A549 (cell line): ENCODE data around the gene CCDC85B. TPM values are rescaled to one million over a fixed set of nuclear protein-coding genes. Genes with fewer than 3 reads are reported as not detected.

Source experiments
- ATAC-seq, 2 experiments: fragments of 200-7000 bp in 1 of 2; fragments of >200 bp in 1 of 2; cut with Nextera tagmentation in 1 of 2; cut with Tn5 transposase in 1 of 2; 3 replicates each; pipeline versions ENCODE4 v1.8.0 to v1.9.1; 2018 to 2020; ENCODE audit warnings: mild to moderate bottlenecking in 1 of 2, moderate library complexity in 1 of 2
- CTCF ChIA-PET: fragments of 300-600 bp; sonication (Branson Sonifier 250); formaldehyde crosslinking; extraction: SDS; loops from one replicate; lab custom pipeline; 2021; ENCODE audit warnings: antibody characterized with exemption, inconsistent platforms; lab: Yijun Ruan, JAX
- POLR2A ChIA-PET: fragments of 350-600 bp; formaldehyde crosslinking; extraction: SDS; loops from one replicate; lab custom pipeline; 2021; ENCODE audit warnings: antibody characterized with exemption, inconsistent platforms; lab: Yijun Ruan, JAX
- DNase-seq, 2 experiments: peaks; one replicate each; pipeline versions ENCODE4 v3.0.0 to v3.0.0-alpha.2; 2011 to 2016; ENCODE audit warnings: low read depth in 1 of 2, low spot score in 1 of 2
- FAIRE-seq: peaks from 2 replicates; lab custom pipeline; 2011; peaks lifted over from hg19 to GRCh38; lab: Jason Lieb, UNC
- H3K27ac ChIP-seq, 2 experiments: fragments of >200 bp; sonication (Bioruptor Twin); formaldehyde crosslinking; 3 replicates each; pipeline ENCODE4 v1.5.1; 2016 to 2017
- H3K4me1 ChIP-seq: fragments of >200 bp; sonication (Bioruptor Twin); formaldehyde crosslinking; 3 replicates; pipeline ENCODE4 v1.6.1; 2016
- H3K4me2 ChIP-seq: fragments of >200 bp; sonication (Bioruptor Twin); formaldehyde crosslinking; 3 replicates; pipeline ENCODE4 v1.6.1; 2016
- H3K4me3 ChIP-seq: fragments of >200 bp; sonication (Bioruptor Twin); formaldehyde crosslinking; 3 replicates; pipeline ENCODE4 v1.5.1; 2016
- H3K9me3 ChIP-seq: fragments of >200 bp; sonication (Bioruptor Twin); formaldehyde crosslinking; 3 replicates; pipeline ENCODE4 v1.6.1; 2016
- BCL3 ChIP-seq: fragments of >200 bp; sonication (Bioruptor Twin); formaldehyde crosslinking; IDR thresholded peaks from 3 replicates; pipeline ENCODE4 v1.6.1; 2016
- BHLHE40 ChIP-seq: IDR thresholded peaks from 2 replicates; pipeline ENCODE4 v1.6.1; 2012; ENCODE audit warnings: low read depth, low read length, inconsistent platforms
- E2F6 ChIP-seq: IDR thresholded peaks from 2 replicates; pipeline ENCODE4 v1.6.1; 2012; ENCODE audit warnings: low read depth, borderline replicate concordance
- ESRRA ChIP-seq: fragments of 150-350 bp; IDR thresholded peaks from 2 replicates; pipeline ENCODE4 v1.6.1; 2014; ENCODE audit warnings: mild to moderate bottlenecking, low read length, borderline replicate concordance
- GATA3 ChIP-seq: IDR thresholded peaks from 2 replicates; pipeline ENCODE4 v1.6.1; 2012; ENCODE audit warnings: borderline replicate concordance
- HMGXB4 ChIP-seq: fragments of 250-450 bp; sonication (Bioruptor Pico); IDR thresholded peaks from 2 replicates; pipeline ENCODE4 v1.5.0; 2021; ENCODE audit warnings: mild to moderate bottlenecking, moderate library complexity, borderline replicate concordance
- JUN ChIP-seq, 2 experiments: fragments of >200 bp; sonication (Bioruptor Twin); formaldehyde crosslinking; IDR thresholded peaks; 2 replicates in 1 of 2; 3 replicates in 1 of 2; pipeline ENCODE4 v1.6.1; 2016 to 2017
- MAFK ChIP-seq: fragments of 450-650 bp; IDR thresholded peaks from 2 replicates; pipeline ENCODE4 v1.6.1; 2014; ENCODE audit not compliant: partially characterized antibody
- MAX ChIP-seq: IDR thresholded peaks from 2 replicates; pipeline ENCODE4 v1.6.1; 2012
- PHF8 ChIP-seq: fragments of 200-600 bp; sonication (generic); IDR thresholded peaks from 2 replicates; pipeline ENCODE4 v1.6.1; 2016; ENCODE audit warnings: low read depth, mild to moderate bottlenecking, antibody characterized with exemption, moderate library complexity, borderline replicate concordance
- POLR2A ChIP-seq: IDR thresholded peaks from 2 replicates; pipeline ENCODE4 v1.6.1; 2012; ENCODE audit warnings: mild to moderate bottlenecking, low read length
- RARB ChIP-seq: fragments of 250-450 bp; sonication (Bioruptor Pico); IDR thresholded peaks from 2 replicates; pipeline ENCODE4 v1.8.0; 2021; ENCODE audit warnings: mild to moderate bottlenecking, moderate library complexity
- RCOR1 ChIP-seq: fragments of 150-350 bp; IDR thresholded peaks from 2 replicates; pipeline ENCODE4 v1.6.1; 2014; ENCODE audit warnings: antibody characterized with exemption, low read length, low read depth
- RNF2 ChIP-seq: fragments of 200-600 bp; sonication (generic); IDR thresholded peaks from 2 replicates; pipeline ENCODE4 v1.6.1; 2016; ENCODE audit warnings: low read depth, mild to moderate bottlenecking, antibody characterized with exemption, moderate library complexity, borderline replicate concordance
- USF2 ChIP-seq: fragments of 450-650 bp; IDR thresholded peaks from 2 replicates; pipeline ENCODE4 v1.6.1; 2014; ENCODE audit warnings: antibody characterized with exemption
- ZSCAN20 ChIP-seq: fragments of 250-450 bp; sonication (Bioruptor Pico); IDR thresholded peaks from 2 replicates; pipeline ENCODE4 v1.8.0; 2022; ENCODE audit warnings: mild to moderate bottlenecking, moderate library complexity
- WGBS: methylation state at CpG from one replicate; pipeline ENCODE4 v1.1.6; 2017; ENCODE audit errors: missing lambda C conversion rate; 5-methylcytosine and 5-hydroxymethylcytosine counted together
- polyA plus RNA-seq, 4 experiments: library from polyadenylated mRNA; depleted of rRNA in 3 of 4; stranded (reverse); fragments of >200 nt; fragmentation: RNase III in 1 of 4; extraction: RNeasy Plus Mini Kit Qiagen cat#74134 plus additional on column Dnase treatment in 1 of 4; gene quantifications; 2 replicates in 3 of 4; 3 replicates in 1 of 4; pipeline ENCODE4 v1.2.3, GENCODE V29; 2011 to 2017

CCDC85B gene
- polyA plus RNA-seq, 2 of the 4 experiments (the other 2 are of a cell fraction): 7.3 to 27.5 TPM

GRCh38 chr11:65871811-65872548, 18.5 kb upstream of the CCDC85B start (continued):
- no peak for TF ChIP-seq GATA3

- DNase-seq (no peak), ATAC-seq (no peak), FAIRE-seq (no peak)
- H3K4me2 ChIP-seq: peak within 1 kb of the TSS; percentile 100
- 35% methylated on average over 13 of the region's 69 CpGs for WGBS
- H3K27ac ChIP-seq: peak within 1 kb of the TSS; percentile 82 to 84
- H3K4me3 ChIP-seq: peak within 1 kb of the TSS; percentile 55
- H3K9me3 ChIP-seq: no peaks in the 10 kb centered on the region
- ChIA-PET POLR2A (interaction anchor here (0.6 to 2.0 kb wide), 5 partner anchors 13 to 161 kb away, joined by 3 to 10 read pairs (median 6); partner anchors contain the start of genes CCDC85B, KAT5 and MUS81), CTCF (interaction anchor here (1.4 to 7.5 kb wide), 5 partner anchors 10 to 115 kb away, joined by 4 to 158 read pairs (median 12); partner anchors contain the start of genes CFL1, FIBP and MUS81)
- peaks cover 6% of the 10 kb centered on the region for H3K4me1 ChIP-seq
- TF ChIP-seq ESRRA (no peak), MAFK (no peak), HMGXB4 (no peak), ZSCAN20 (CRISPR knock-in tag) (no peak), POLR2A (no peak)
Measured at GRCh38 chr11:65872586-65873317, 17.7 kb upstream of the CCDC85B start, which contains the start of gene EFEMP2. EFEMP2 (minus strand) TSS chr11:65872800; CDS start chr11:65872354, 446 bp downstream.

- Histone ChIP-seq H3K9me3 (no peaks in the 10 kb centered on the region), H3K27ac (peak overlapping the region; percentile 82 to 84), H3K4me2 (peak overlapping the region; percentile 100), H3K4me3 (peak overlapping the region; percentile 55), H3K4me1 (peaks cover 6% of the 10 kb centered on the region)
- POLR2A ChIA-PET: interaction anchor here (1.0 to 2.0 kb wide), 6 partner anchors 13 to 161 kb away, joined by 3 to 14 read pairs (median 4); partner anchors contain the start of genes CCDC85B, CFL1, FIBP and KAT5
- peak; percentile 92 to 95 for DNase-seq
- 12% methylated on average over 36 of the region's 54 CpGs for WGBS
- peak; percentile 60 to 79 for ATAC-seq
- CTCF ChIA-PET: interaction anchor here (0.8 to 7.5 kb wide), 8 partner anchors 11 to 247 kb away, joined by 3 to 158 read pairs (median 4); partner anchors contain the start of genes FIBP and MUS81
- no peak for FAIRE-seq
- TF ChIP-seq RCOR1 (no peak), MAX (peak; percentile 66; the same call in 1 of the 2 replicates), POLR2A (peak; percentile 86), BHLHE40 (0 out of 2 replicates have a peak, but pooled peaks have one; percentile 4), USF2 (peak; percentile 92), JUN (IDR thresholded peaks at IDR 0.05) (peak in 1 of 2 experiments; percentile 51; a peak in 1 of 5 replicates), RNF2 (no peak), PHF8 (peak; percentile 39; the same call in 1 of the 2 replicates), BCL3 (peak; percentile 33; the same call in 1 of the 3 replicates), RARB (CRISPR knock-in tag) (0 out of 2 replicates have a peak, but pooled peaks have one; percentile 49), E2F6 (peak; percentile 64)
Measured at GRCh38 chr11:65873318-65874156, 16.9 kb upstream of the CCDC85B start.
